Measurements from ENCODE around the gene PXDC1. TPM values are rescaled to one million over a fixed set of nuclear protein-coding genes. Genes with fewer than 3 reads are reported as not detected.

PXDC1 gene
- total RNA-seq, 6 donors from 2014 or later: 51.6 to 118 (median 95.3) TPM

DNA sequence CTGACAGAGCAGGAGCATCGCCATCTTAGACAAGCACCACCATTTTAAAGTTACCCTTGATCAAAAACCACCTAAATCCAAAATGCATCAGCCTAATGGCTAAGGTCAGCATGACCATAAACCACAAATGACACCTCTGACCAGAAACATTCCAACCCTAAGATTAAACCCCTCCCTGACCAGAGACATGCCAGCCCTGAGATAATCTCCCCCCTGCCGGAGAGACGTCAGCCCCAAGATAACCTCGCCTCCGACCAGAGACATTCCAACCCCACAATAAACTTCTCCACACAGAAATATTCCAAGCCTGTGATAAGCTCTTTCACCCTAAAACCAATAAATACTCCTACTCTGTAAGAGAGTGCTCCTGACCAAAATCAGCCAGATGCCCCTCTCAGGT lies 53.5 kb downstream of the PXDC1 start:
- H3K27me3 ChIP-seq: no peaks in the 10 kb centered on the region
- H3K9me3 ChIP-seq: no peaks in the 10 kb centered on the region
- TF ChIP-seq EP300 (IDR thresholded peaks at IDR 0.05) (no peak), POLR2A (IDR thresholded peaks at IDR 0.05) (no peak), POLR2AphosphoS5 (IDR thresholded peaks at IDR 0.05) (no peak)
- TF ChIP-seq, protein P1, sequence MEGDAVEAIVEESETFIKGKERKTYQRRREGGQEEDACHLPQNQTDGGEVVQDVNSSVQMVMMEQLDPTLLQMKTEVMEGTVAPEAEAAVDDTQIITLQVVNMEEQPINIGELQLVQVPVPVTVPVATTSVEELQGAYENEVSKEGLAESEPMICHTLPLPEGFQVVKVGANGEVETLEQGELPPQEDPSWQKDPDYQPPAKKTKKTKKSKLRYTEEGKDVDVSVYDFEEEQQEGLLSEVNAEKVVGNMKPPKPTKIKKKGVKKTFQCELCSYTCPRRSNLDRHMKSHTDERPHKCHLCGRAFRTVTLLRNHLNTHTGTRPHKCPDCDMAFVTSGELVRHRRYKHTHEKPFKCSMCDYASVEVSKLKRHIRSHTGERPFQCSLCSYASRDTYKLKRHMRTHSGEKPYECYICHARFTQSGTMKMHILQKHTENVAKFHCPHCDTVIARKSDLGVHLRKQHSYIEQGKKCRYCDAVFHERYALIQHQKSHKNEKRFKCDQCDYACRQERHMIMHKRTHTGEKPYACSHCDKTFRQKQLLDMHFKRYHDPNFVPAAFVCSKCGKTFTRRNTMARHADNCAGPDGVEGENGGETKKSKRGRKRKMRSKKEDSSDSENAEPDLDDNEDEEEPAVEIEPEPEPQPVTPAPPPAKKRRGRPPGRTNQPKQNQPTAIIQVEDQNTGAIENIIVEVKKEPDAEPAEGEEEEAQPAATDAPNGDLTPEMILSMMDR (IDR thresholded peaks at IDR 0.05): no peak
- 90 to 98% methylated on average over 5 of the region's 5 CpGs for WGBS, 2 donors
- no peaks in the 10 kb centered on the region for H3K36me3 ChIP-seq
- ATAC-seq (ENCODE audit: low FRiP score in 2 of 2): no peak
- no peak overlapping the region for H3K4me3 ChIP-seq
- H3K4me1 ChIP-seq: no peaks in the 10 kb centered on the region
- no peak overlapping the region for H3K27ac ChIP-seq
- DNase-seq: no peak

DNA sequence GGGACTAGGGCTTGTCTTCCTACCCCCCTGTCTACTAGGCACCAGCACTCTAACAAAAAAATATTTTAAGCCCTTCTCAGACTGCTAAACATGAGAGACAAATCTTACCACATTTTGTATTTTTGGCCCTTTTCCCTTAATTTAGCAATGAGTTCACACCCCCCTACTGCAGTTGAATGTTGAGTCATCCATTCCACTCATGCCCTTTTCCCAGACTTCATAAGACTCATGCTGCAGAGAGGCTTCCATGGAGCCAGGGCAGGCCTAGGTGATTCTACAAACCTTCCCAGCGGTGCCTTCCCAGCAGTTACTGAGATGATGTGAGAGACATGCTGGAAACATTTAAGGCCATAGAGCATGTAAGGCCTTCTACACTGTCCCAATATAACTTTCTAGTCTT lies 53.9 kb downstream of the PXDC1 start:
- Histone ChIP-seq H3K9me3 (no peaks in the 10 kb centered on the region), H3K4me1 (no peaks in the 10 kb centered on the region), H3K36me3 (no peaks in the 10 kb centered on the region), H3K27ac (no peak overlapping the region), H3K4me3 (no peak overlapping the region), H3K27me3 (no peaks in the 10 kb centered on the region)
- ATAC-seq (ENCODE audit: low FRiP score in 2 of 2) (peak; percentile 49 to 88), DNase-seq (no peak)
- TF ChIP-seq EP300 (IDR thresholded peaks at IDR 0.05) (no peak), POLR2A (IDR thresholded peaks at IDR 0.05) (no peak), POLR2AphosphoS5 (IDR thresholded peaks at IDR 0.05) (no peak)
- TF ChIP-seq, protein P1 (IDR thresholded peaks at IDR 0.05): no peak
- WGBS, 2 donors: 91 to 100% methylated on average over 1 of the region's 1 CpG

DNA sequence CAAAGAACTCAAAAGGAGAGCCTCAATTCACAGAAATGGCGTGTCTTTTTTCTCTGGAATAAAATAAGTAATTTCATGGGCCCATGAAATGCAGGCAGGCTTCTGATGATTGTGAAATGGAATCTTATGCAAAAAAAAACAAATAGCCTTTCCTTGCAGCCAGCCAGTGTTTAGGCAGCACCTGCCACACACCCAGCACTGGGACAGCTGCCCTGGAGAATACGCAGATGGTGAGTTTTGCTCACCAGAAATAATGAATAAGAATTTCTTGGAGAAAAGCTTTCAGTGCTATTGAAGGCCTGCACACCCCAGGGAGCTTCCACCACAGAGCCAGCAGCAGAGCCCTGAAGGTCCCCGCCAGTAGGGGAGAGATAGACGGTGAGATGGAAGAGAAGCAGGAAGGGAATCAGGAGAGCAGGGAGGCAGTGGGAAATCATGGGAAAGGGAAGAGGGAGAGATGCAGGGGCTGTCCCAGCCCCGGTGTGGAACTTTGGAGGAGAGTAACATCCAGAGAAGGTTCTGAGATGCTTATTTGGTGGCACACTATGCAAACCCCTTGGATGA lies 54.9 kb downstream of the PXDC1 start:
- H3K36me3 ChIP-seq: no peaks in the 10 kb centered on the region
- H3K4me1 ChIP-seq: no peaks in the 10 kb centered on the region
- no peak overlapping the region for H3K27ac ChIP-seq
- no peak overlapping the region for H3K4me3 ChIP-seq
- no peak for DNase-seq
- ATAC-seq (ENCODE audit: low FRiP score in 2 of 2): no peak
- 77 to 82% methylated on average over 5 of the region's 5 CpGs for WGBS, 2 donors
- H3K9me3 ChIP-seq: no peaks in the 10 kb centered on the region
- no peaks in the 10 kb centered on the region for H3K27me3 ChIP-seq
- no peak for TF ChIP-seq POLR2A (IDR thresholded peaks at IDR 0.05)
- TF ChIP-seq, protein P1 (IDR thresholded peaks at IDR 0.05): no peak
- TF ChIP-seq EP300 (IDR thresholded peaks at IDR 0.05): no peak
- no peak for TF ChIP-seq POLR2AphosphoS5 (IDR thresholded peaks at IDR 0.05)

DNA sequence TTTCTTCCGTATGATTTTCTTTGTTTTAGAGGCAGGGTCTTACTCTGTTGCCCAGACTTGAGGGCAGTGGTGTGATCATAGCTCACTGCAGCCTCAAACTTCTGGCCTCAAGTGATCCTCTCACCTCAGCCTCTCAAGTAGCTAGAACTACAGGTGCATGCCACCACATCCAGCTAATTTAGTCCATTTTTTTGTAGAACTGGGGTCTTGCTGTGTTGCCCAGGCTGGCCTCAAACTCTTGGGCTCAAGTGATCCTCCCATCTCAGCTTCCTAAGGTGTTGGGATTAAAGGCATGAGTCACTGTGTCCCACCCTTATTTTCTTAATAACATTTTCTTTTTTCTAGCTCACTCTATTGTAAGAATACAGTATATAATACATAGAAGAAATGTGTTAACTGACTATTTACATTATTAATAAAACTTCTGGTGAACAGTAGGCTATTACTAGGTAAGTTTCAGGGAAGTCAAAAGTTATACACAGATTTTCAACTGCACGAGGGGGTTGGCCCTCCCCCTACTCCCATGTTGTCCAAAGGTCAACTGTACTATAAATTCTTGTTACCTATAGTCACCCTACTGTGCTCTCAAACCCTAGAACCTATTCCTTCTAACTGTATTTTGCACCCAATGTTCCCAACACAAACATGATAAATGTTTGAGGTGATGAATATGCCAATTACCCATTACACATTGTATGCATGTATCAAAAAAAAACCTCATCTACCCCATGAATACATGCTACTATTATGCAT lies 56.3 kb downstream of the PXDC1 start:
- DNase-seq: no peak
- H3K4me3 ChIP-seq: no peak overlapping the region
- no peak for TF ChIP-seq POLR2AphosphoS5 (IDR thresholded peaks at IDR 0.05)
- TF ChIP-seq POLR2A (IDR thresholded peaks at IDR 0.05): no peak
- TF ChIP-seq, protein P1 (IDR thresholded peaks at IDR 0.05): no peak
- no peak for TF ChIP-seq EP300 (IDR thresholded peaks at IDR 0.05)
- no peaks in the 10 kb centered on the region for H3K36me3 ChIP-seq
- H3K9me3 ChIP-seq: no peaks in the 10 kb centered on the region
- H3K4me1 ChIP-seq: no peaks in the 10 kb centered on the region
- ATAC-seq (ENCODE audit: low FRiP score in 2 of 2): no peak
- no peaks in the 10 kb centered on the region for H3K27me3 ChIP-seq
- 60 to 69% methylated on average over 2 of the region's 2 CpGs for WGBS, 2 donors
- no peak overlapping the region for H3K27ac ChIP-seq

DNA sequence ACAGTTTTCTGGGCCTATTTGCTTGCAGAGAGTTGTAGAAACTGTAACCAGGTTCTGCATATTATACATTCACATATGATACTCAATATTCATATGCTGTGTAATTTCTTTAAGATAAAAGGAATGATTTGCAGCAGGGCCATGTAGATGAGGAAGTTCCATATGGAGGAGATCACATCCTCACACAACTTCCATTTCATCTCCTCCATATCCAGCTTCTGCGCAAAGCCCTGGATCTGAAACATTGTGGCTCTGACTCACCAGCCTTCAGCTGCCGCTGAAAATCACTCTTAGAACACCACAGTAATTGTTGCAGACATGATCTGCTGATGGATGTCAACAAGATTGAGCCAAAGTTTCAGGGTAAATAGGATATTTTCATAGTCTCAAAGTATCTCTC lies 57.7 kb downstream of the PXDC1 start:
- Histone ChIP-seq H3K4me1 (no peaks in the 10 kb centered on the region), H3K4me3 (no peak overlapping the region), H3K27me3 (no peaks in the 10 kb centered on the region), H3K27ac (no peak overlapping the region), H3K36me3 (no peaks in the 10 kb centered on the region), H3K9me3 (no peaks in the 10 kb centered on the region)
- WGBS, 2 donors: 98 to 100% methylated on average over 2 of the region's 2 CpGs
- ATAC-seq (ENCODE audit: low FRiP score in 2 of 2) (no peak), DNase-seq (no peak)
- TF ChIP-seq POLR2AphosphoS5 (IDR thresholded peaks at IDR 0.05): no peak
- no peak for TF ChIP-seq EP300 (IDR thresholded peaks at IDR 0.05)
- TF ChIP-seq POLR2A (IDR thresholded peaks at IDR 0.05): no peak
- TF ChIP-seq, protein P1 (IDR thresholded peaks at IDR 0.05): no peak
